BJ (cell line): Measurements from ENCODE around the gene PRKAG2. TPM values are rescaled to one million over a fixed set of nuclear protein-coding genes. Genes with fewer than 3 reads are reported as not detected.

Experiments
- CTCF ChIA-PET: fragments of 350-600 bp; formaldehyde crosslinking; extraction: SDS; loops from one replicate; lab custom pipeline; 2021; ENCODE audit warnings: antibody characterized with exemption, inconsistent platforms; lab: Yijun Ruan, JAX
- POLR2A ChIA-PET: fragments of 300-600 bp; sonication (Branson Sonifier 250); formaldehyde crosslinking; extraction: SDS; loops from one replicate; lab custom pipeline; 2021; ENCODE audit warnings: antibody characterized with exemption; lab: Charles Lee
- DNase-seq: peaks from one replicate; pipeline ENCODE4 v3.0.0-alpha.2; 2011; ENCODE audit warnings: low read depth
- H3K27me3 ChIP-seq: 2 replicates; pipeline ENCODE4 v1.6.0; 2011; ENCODE audit warnings: low read length; ENCODE audit not compliant: control insufficient read depth, insufficient read depth
- H3K36me3 ChIP-seq: 2 replicates; pipeline ENCODE4 v1.5.1; 2011; ENCODE audit warnings: low read length; ENCODE audit not compliant: control insufficient read depth, insufficient read depth
- H3K4me3 ChIP-seq: 2 replicates; pipeline ENCODE4 v1.5.1; 2011; ENCODE audit warnings: low read depth, mild to moderate bottlenecking, control low read depth, low read length
- CTCF ChIP-seq: IDR thresholded peaks from 2 replicates; pipeline ENCODE4 v1.5.1; 2011; ENCODE audit warnings: low read depth, mild to moderate bottlenecking, control low read depth, inconsistent platforms, low read length, moderate library complexity; ENCODE audit not compliant: insufficient read depth
- polyA plus RNA-seq: library from polyadenylated mRNA; depleted of rRNA; stranded (reverse); fragments of >200 nt; gene quantifications from 2 replicates; pipeline ENCODE4 v1.2.3, GENCODE V29; 2011

The PRKAG2 gene
- polyA plus RNA-seq, 1 experiment, result 11.3 TPM

GRCh38 chr7:151923097-151923876, 46.4 kb upstream of the PRKAG2 start:
- no peak for DNase-seq
- Histone ChIP-seq H3K4me3 (no peak overlapping the region), H3K27me3 (peaks cover 8% of the 10 kb centered on the region; the same call in 1 of the 2 replicates), H3K36me3 (no peaks in the 10 kb centered on the region)
- POLR2A ChIA-PET, result no interaction called here
- no peak for TF ChIP-seq CTCF
- CTCF ChIA-PET, result interaction anchor here (0.6 kb wide), 1 partner anchor 55 kb away, joined by 6 read pairs; no protein-coding TSS in a partner anchor

GRCh38 chr7:151921451-151921850, 44.5 kb upstream of the PRKAG2 start:
- H3K4me3 ChIP-seq, result no peak overlapping the region
- CTCF ChIA-PET, result no interaction called here
- peaks cover 7% of the 10 kb centered on the region; the same call in 1 of the 2 replicates for H3K27me3 ChIP-seq
- POLR2A ChIA-PET, result no interaction called here
- DNase-seq, result no peak
- TF ChIP-seq CTCF, result no peak
- H3K36me3 ChIP-seq, result no peaks in the 10 kb centered on the region

GRCh38 chr7:151920488-151920887, 43.6 kb upstream of the PRKAG2 start:
- Histone ChIP-seq H3K36me3 (no peaks in the 10 kb centered on the region), H3K4me3 (no peak overlapping the region), H3K27me3 (peaks cover 7% of the 10 kb centered on the region)
- ChIA-PET CTCF (interaction anchor here (1.0 kb wide), 1 partner anchor 19 kb away, joined by 5 read pairs; no protein-coding TSS in a partner anchor), POLR2A (no interaction called here)
- no peak for TF ChIP-seq CTCF
- DNase-seq, result no peak

GRCh38 chr7:151919595-151919994, 42.7 kb upstream of the PRKAG2 start:
- ChIA-PET CTCF (interaction anchor here (1.0 kb wide), 1 partner anchor 18 kb away, joined by 5 read pairs; no protein-coding TSS in a partner anchor), POLR2A (no interaction called here)
- no peak for DNase-seq
- Histone ChIP-seq H3K36me3 (no peaks in the 10 kb centered on the region), H3K27me3 (peaks cover 8% of the 10 kb centered on the region), H3K4me3 (no peak overlapping the region)
- no peak for TF ChIP-seq CTCF

GRCh38 chr7:151918510-151918843, 41.6 kb upstream of the PRKAG2 start:
- no peak for DNase-seq
- H3K36me3 ChIP-seq, result no peaks in the 10 kb centered on the region
- no peak for TF ChIP-seq CTCF
- ChIA-PET POLR2A (no interaction called here), CTCF (no interaction called here)
- H3K27me3 ChIP-seq, result peaks cover 6% of the 10 kb centered on the region
- no peak overlapping the region for H3K4me3 ChIP-seq
